SKM-1 treated with dmso at 0.1 percent for 144 hours (cell line): Measurements from ENCODE around the gene ZNF609.

Source experiments
- DNase-seq: peaks from one replicate; lab custom pipeline; 2025; ENCODE audit not compliant: unreplicated experiment; lab: John Stamatoyannopoulos, UW

The ZNF609 gene

GRCh38 chr15:64687688-64688087, 227.3 kb downstream of the ZNF609 start:
- DNase-seq, result no peak

GRCh38 chr15:64688770-64689169, 228.4 kb downstream of the ZNF609 start:
- no peak for DNase-seq

GRCh38 chr15:64690008-64690407, 229.6 kb downstream of the ZNF609 start:
- DNase-seq, result no peak

- DNase-seq, result no peak
Measured at GRCh38 chr15:64690578-64691296, 230.4 kb downstream of the ZNF609 start.

- peak; percentile 50 for DNase-seq
Measured at GRCh38 chr15:64691896-64692565, 231.7 kb downstream of the ZNF609 start.

GRCh38 chr15:64693134-64693533, 232.8 kb downstream of the ZNF609 start:
- no peak for DNase-seq

GRCh38 chr15:64694816-64695215, 234.4 kb downstream of the ZNF609 start:
- no peak for DNase-seq

GRCh38 chr15:64695561-64695992, 235.2 kb downstream of the ZNF609 start:
- peak; percentile 31 for DNase-seq

- DNase-seq, result no peak
Measured at GRCh38 chr15:64696481-64696880, 236.1 kb downstream of the ZNF609 start.

GRCh38 chr15:64697911-64698369, 237.6 kb downstream of the ZNF609 start:
- no peak for DNase-seq

GRCh38 chr15:64698823-64699222, 238.4 kb downstream of the ZNF609 start:
- DNase-seq, result no peak

- DNase-seq, result no peak
Measured at GRCh38 chr15:64699751-64700388, 239.5 kb downstream of the ZNF609 start.

GRCh38 chr15:64701051-64701450, 240.7 kb downstream of the ZNF609 start:
- DNase-seq, result no peak

- peak; percentile 13 for DNase-seq
Measured at GRCh38 chr15:64701482-64702184, 241.3 kb downstream of the ZNF609 start.

- DNase-seq, result peak; percentile 83
Measured at GRCh38 chr15:64702816-64703631, 242.6 kb downstream of the ZNF609 start.

- DNase-seq, result no peak
Measured at GRCh38 chr15:64703632-64703959, 243.2 kb downstream of the ZNF609 start.

GRCh38 chr15:64705006-64705405, 244.6 kb downstream of the ZNF609 start:
- DNase-seq, result no peak

GRCh38 chr15:64706011-64706911, 245.9 kb downstream of the ZNF609 start:
- DNase-seq, result no peak

- no peak for DNase-seq
Measured at GRCh38 chr15:64710676-64711428, 250.5 kb downstream of the ZNF609 start.
